PC-9 (cell line): ENCODE data around the gene CDC37L1.

Source experiments
- EZH2 ChIP-seq: fragments of 200-600 bp; sonication (generic); IDR thresholded peaks from 2 replicates; pipeline ENCODE4 v1.8.0; 2017; ENCODE audit warnings: antibody characterized with exemption, low read depth
- TF ChIP-seq, protein P1 (sequence below): fragments of 200-600 bp; sonication (generic); conservative IDR thresholded peaks from 2 replicates; pipeline ENCODE4 v1.6.1; 2017; ENCODE audit warnings: mixed run types, antibody characterized with exemption, mild to moderate bottlenecking, moderate library complexity

- TF ChIP-seq, protein P1, sequence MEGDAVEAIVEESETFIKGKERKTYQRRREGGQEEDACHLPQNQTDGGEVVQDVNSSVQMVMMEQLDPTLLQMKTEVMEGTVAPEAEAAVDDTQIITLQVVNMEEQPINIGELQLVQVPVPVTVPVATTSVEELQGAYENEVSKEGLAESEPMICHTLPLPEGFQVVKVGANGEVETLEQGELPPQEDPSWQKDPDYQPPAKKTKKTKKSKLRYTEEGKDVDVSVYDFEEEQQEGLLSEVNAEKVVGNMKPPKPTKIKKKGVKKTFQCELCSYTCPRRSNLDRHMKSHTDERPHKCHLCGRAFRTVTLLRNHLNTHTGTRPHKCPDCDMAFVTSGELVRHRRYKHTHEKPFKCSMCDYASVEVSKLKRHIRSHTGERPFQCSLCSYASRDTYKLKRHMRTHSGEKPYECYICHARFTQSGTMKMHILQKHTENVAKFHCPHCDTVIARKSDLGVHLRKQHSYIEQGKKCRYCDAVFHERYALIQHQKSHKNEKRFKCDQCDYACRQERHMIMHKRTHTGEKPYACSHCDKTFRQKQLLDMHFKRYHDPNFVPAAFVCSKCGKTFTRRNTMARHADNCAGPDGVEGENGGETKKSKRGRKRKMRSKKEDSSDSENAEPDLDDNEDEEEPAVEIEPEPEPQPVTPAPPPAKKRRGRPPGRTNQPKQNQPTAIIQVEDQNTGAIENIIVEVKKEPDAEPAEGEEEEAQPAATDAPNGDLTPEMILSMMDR, result no peak
- TF ChIP-seq EZH2, result no peak
Measured at GRCh38 chr9:4742246-4742645, 62.9 kb downstream of the CDC37L1 start.
